Iris pigment epithelial cell (primary cell): Measurements from ENCODE around the gene NEDD9.

Experiments
- DNase-seq: peaks from one replicate; pipeline ENCODE4 v3.0.0-alpha.2; 2011; ENCODE audit warnings: low read depth

The NEDD9 gene

GRCh38 chr6:11217360-11218101 is 14.9 kb downstream of the NEDD9 start:
- no peak for DNase-seq

- DNase-seq: no peak
These were observed 16.7 kb downstream of the NEDD9 start for GRCh38 chr6:11215773-11216172.

- DNase-seq: no peak
These were observed 17.6 kb downstream of the NEDD9 start for GRCh38 chr6:11214901-11215300.

GRCh38 chr6:11214084-11214833 is 18.2 kb downstream of the NEDD9 start:
- DNase-seq: no peak

GRCh38 chr6:11213422-11214021 is 18.9 kb downstream of the NEDD9 start:
- no peak for DNase-seq

- DNase-seq: peak; percentile 92
These were observed 19.8 kb downstream of the NEDD9 start for GRCh38 chr6:11212664-11213063.

- DNase-seq: no peak
These were observed 21.2 kb downstream of the NEDD9 start for GRCh38 chr6:11211254-11211653.

- no peak for DNase-seq
These were observed 21.9 kb downstream of the NEDD9 start for GRCh38 chr6:11210386-11211138.

GRCh38 chr6:11209906-11210305 is 22.6 kb downstream of the NEDD9 start:
- peak; percentile 68 for DNase-seq

GRCh38 chr6:11209369-11209768 is 23.1 kb downstream of the NEDD9 start:
- no peak for DNase-seq

- DNase-seq: no peak
These were observed 23.6 kb downstream of the NEDD9 start for GRCh38 chr6:11208854-11209253.

GRCh38 chr6:11208267-11208666 is 24.2 kb downstream of the NEDD9 start:
- DNase-seq: no peak

GRCh38 chr6:11207199-11207968 is 25.1 kb downstream of the NEDD9 start:
- DNase-seq: peak; percentile 100

GRCh38 chr6:11206576-11206975 is 25.9 kb downstream of the NEDD9 start:
- no peak for DNase-seq

- DNase-seq: no peak
These were observed 27.6 kb downstream of the NEDD9 start for GRCh38 chr6:11204794-11205366.

- no peak for DNase-seq
These were observed 28.5 kb downstream of the NEDD9 start for GRCh38 chr6:11204005-11204399.

- no peak for DNase-seq
These were observed 29.0 kb downstream of the NEDD9 start for GRCh38 chr6:11203306-11204004.

GRCh38 chr6:11202513-11203305 is 29.8 kb downstream of the NEDD9 start:
- no peak for DNase-seq

- DNase-seq: no peak
These were observed 30.5 kb downstream of the NEDD9 start for GRCh38 chr6:11201772-11202512.
